ENCODE results near the gene SLC22A15.

DNA sequence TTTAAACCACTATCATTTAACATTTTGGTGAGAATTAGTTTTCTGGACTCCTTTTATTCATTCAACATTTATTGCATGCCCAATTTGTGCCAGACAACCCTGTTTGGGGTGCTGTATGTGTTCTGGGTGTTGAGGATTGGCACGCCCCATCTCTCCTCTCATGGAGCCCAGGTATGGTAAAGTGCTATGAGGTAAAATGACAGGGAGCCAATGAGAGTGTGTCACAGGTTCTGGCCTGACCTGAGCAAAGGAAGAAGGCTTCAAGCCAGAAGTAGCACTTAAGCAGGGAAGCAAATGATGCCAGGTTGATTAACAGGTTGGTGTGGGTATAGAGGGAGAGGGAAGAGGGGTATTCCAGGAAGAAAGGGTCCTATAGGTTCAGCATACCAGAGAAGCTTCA lies 21.1 kb upstream of the SLC22A15 start:
- TF ChIP-seq POLR2A (IDR thresholded peaks at IDR 0.05; ENCODE audit: low read length), result no peak
- no peak for TF ChIP-seq GATA1 (IDR thresholded peaks at IDR 0.05; ENCODE audit: low read depth, low read length)
